ENCODE data around the gene USP34.

DNA sequence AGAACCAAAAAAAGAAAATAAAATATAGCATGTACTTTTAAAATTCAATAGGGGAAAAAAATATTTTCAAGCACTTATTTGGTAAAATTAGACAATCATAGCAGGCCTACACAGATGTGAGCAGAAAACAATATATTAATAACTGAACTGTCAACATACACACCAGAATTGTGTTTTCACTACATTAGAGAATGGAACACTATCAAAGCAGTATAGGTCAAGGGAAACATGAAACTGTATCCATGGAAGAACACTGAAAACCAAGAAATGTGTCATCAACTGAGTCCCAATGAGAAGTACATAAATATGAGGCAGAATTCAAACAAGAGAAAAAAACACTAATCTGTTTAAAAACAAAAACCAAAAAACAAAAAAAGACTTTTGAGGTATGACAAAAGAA is 132.4 kb downstream of the USP34 start:
- TF ChIP-seq, protein P1, sequence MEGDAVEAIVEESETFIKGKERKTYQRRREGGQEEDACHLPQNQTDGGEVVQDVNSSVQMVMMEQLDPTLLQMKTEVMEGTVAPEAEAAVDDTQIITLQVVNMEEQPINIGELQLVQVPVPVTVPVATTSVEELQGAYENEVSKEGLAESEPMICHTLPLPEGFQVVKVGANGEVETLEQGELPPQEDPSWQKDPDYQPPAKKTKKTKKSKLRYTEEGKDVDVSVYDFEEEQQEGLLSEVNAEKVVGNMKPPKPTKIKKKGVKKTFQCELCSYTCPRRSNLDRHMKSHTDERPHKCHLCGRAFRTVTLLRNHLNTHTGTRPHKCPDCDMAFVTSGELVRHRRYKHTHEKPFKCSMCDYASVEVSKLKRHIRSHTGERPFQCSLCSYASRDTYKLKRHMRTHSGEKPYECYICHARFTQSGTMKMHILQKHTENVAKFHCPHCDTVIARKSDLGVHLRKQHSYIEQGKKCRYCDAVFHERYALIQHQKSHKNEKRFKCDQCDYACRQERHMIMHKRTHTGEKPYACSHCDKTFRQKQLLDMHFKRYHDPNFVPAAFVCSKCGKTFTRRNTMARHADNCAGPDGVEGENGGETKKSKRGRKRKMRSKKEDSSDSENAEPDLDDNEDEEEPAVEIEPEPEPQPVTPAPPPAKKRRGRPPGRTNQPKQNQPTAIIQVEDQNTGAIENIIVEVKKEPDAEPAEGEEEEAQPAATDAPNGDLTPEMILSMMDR (IDR thresholded peaks at IDR 0.05; ENCODE audit: insufficient read depth, low read length) = no peak
- TF ChIP-seq POLR2AphosphoS5 (IDR thresholded peaks at IDR 0.05; ENCODE audit: low read depth) (no peak), GABPA (IDR thresholded peaks at IDR 0.05; ENCODE audit: low read depth) (no peak), SPI1 (IDR thresholded peaks at IDR 0.05; ENCODE audit: borderline replicate concordance, low read depth) (no peak)
- TF ChIP-seq, protein P2, sequence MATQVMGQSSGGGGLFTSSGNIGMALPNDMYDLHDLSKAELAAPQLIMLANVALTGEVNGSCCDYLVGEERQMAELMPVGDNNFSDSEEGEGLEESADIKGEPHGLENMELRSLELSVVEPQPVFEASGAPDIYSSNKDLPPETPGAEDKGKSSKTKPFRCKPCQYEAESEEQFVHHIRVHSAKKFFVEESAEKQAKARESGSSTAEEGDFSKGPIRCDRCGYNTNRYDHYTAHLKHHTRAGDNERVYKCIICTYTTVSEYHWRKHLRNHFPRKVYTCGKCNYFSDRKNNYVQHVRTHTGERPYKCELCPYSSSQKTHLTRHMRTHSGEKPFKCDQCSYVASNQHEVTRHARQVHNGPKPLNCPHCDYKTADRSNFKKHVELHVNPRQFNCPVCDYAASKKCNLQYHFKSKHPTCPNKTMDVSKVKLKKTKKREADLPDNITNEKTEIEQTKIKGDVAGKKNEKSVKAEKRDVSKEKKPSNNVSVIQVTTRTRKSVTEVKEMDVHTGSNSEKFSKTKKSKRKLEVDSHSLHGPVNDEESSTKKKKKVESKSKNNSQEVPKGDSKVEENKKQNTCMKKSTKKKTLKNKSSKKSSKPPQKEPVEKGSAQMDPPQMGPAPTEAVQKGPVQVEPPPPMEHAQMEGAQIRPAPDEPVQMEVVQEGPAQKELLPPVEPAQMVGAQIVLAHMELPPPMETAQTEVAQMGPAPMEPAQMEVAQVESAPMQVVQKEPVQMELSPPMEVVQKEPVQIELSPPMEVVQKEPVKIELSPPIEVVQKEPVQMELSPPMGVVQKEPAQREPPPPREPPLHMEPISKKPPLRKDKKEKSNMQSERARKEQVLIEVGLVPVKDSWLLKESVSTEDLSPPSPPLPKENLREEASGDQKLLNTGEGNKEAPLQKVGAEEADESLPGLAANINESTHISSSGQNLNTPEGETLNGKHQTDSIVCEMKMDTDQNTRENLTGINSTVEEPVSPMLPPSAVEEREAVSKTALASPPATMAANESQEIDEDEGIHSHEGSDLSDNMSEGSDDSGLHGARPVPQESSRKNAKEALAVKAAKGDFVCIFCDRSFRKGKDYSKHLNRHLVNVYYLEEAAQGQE (IDR thresholded peaks at IDR 0.05; ENCODE audit: insufficient replicate concordance, low read depth) = no peak
